ENCODE results near the gene KCNT1.

KCNT1 gene

GRCh38 chr9:135701067-135701958, 672 bp upstream of the KCNT1 start:
- H3K36me3 Mint-ChIP-seq (ENCODE audit: low read depth): no peaks in the 10 kb centered on the region
- H3K27ac Mint-ChIP-seq: no peak overlapping the region
- H3K27me3 Mint-ChIP-seq: no peaks in the 10 kb centered on the region
- H3K4me3 Mint-ChIP-seq: no peak overlapping the region
- H3K9me3 Mint-ChIP-seq: no peaks in the 10 kb centered on the region
- no peaks in the 10 kb centered on the region for H3K4me1 Mint-ChIP-seq (ENCODE audit: low read depth)

- Mint-ChIP-seq H3K4me1 (ENCODE audit: low read depth) (no peaks in the 10 kb centered on the region), H3K36me3 (ENCODE audit: low read depth) (no peaks in the 10 kb centered on the region), H3K4me3 (no peak overlapping the region), H3K27me3 (no peaks in the 10 kb centered on the region), H3K9me3 (no peaks in the 10 kb centered on the region), H3K27ac (no peak overlapping the region)
Observed at GRCh38 chr9:135703726-135704125, 1.7 kb downstream of the KCNT1 start.

GRCh38 chr9:135704483-135704882, 2.5 kb downstream of the KCNT1 start:
- no peaks in the 10 kb centered on the region for H3K36me3 Mint-ChIP-seq (ENCODE audit: low read depth)
- H3K4me3 Mint-ChIP-seq: no peak overlapping the region
- H3K27me3 Mint-ChIP-seq: no peaks in the 10 kb centered on the region
- no peaks in the 10 kb centered on the region for H3K4me1 Mint-ChIP-seq (ENCODE audit: low read depth)
- H3K9me3 Mint-ChIP-seq: no peaks in the 10 kb centered on the region
- no peak overlapping the region for H3K27ac Mint-ChIP-seq

GRCh38 chr9:135705376-135705775, 3.4 kb downstream of the KCNT1 start:
- no peaks in the 10 kb centered on the region for H3K4me1 Mint-ChIP-seq (ENCODE audit: low read depth)
- H3K36me3 Mint-ChIP-seq (ENCODE audit: low read depth): no peaks in the 10 kb centered on the region
- H3K9me3 Mint-ChIP-seq: no peaks in the 10 kb centered on the region
- H3K4me3 Mint-ChIP-seq: no peak overlapping the region
- H3K27me3 Mint-ChIP-seq: no peaks in the 10 kb centered on the region
- no peak overlapping the region for H3K27ac Mint-ChIP-seq

- H3K27me3 Mint-ChIP-seq: no peaks in the 10 kb centered on the region
- H3K36me3 Mint-ChIP-seq (ENCODE audit: low read depth): no peaks in the 10 kb centered on the region
- no peaks in the 10 kb centered on the region for H3K4me1 Mint-ChIP-seq (ENCODE audit: low read depth)
Observed at GRCh38 chr9:135706288-135706687, 4.3 kb downstream of the KCNT1 start.

GRCh38 chr9:135707252-135708138, 5.5 kb downstream of the KCNT1 start:
- no peak overlapping the region for H3K27ac Mint-ChIP-seq

More at GRCh38 chr9:135706288-135706687, 4.3 kb downstream of the KCNT1 start:
- Mint-ChIP-seq H3K9me3 (no peaks in the 10 kb centered on the region), H3K27ac (no peak overlapping the region), H3K4me3 (no peak overlapping the region)

GRCh38 chr9:135708164-135708563, 6.2 kb downstream of the KCNT1 start:
- Mint-ChIP-seq H3K27ac (no peak overlapping the region), H3K36me3 (ENCODE audit: low read depth) (no peaks in the 10 kb centered on the region), H3K9me3 (no peaks in the 10 kb centered on the region), H3K27me3 (peaks cover 8% of the 10 kb centered on the region), H3K4me3 (no peak overlapping the region), H3K4me1 (ENCODE audit: low read depth) (no peaks in the 10 kb centered on the region)

More at GRCh38 chr9:135707252-135708138, 5.5 kb downstream of the KCNT1 start:
- Mint-ChIP-seq H3K27me3 (peaks cover 6% of the 10 kb centered on the region), H3K4me1 (ENCODE audit: low read depth) (no peaks in the 10 kb centered on the region), H3K9me3 (no peaks in the 10 kb centered on the region), H3K4me3 (no peak overlapping the region), H3K36me3 (ENCODE audit: low read depth) (no peaks in the 10 kb centered on the region)

- Mint-ChIP-seq H3K9me3 (no peaks in the 10 kb centered on the region), H3K4me1 (ENCODE audit: low read depth) (peaks cover 4% of the 10 kb centered on the region), H3K4me3 (no peak overlapping the region), H3K36me3 (ENCODE audit: low read depth) (no peaks in the 10 kb centered on the region), H3K27me3 (peaks cover 24% of the 10 kb centered on the region), H3K27ac (no peak overlapping the region)
Observed at GRCh38 chr9:135711391-135711790, 9.4 kb downstream of the KCNT1 start.

GRCh38 chr9:135711881-135712280, 9.9 kb downstream of the KCNT1 start:
- Mint-ChIP-seq H3K4me3 (no peak overlapping the region), H3K36me3 (ENCODE audit: low read depth) (no peaks in the 10 kb centered on the region), H3K27me3 (peaks cover 29% of the 10 kb centered on the region), H3K9me3 (no peaks in the 10 kb centered on the region), H3K4me1 (ENCODE audit: low read depth) (peaks cover 4% of the 10 kb centered on the region), H3K27ac (no peak overlapping the region)

GRCh38 chr9:135712613-135713295, 10.8 kb downstream of the KCNT1 start:
- Mint-ChIP-seq H3K27me3 (peaks cover 32% of the 10 kb centered on the region), H3K4me1 (ENCODE audit: low read depth) (peaks cover 4% of the 10 kb centered on the region), H3K9me3 (no peaks in the 10 kb centered on the region), H3K36me3 (ENCODE audit: low read depth) (no peaks in the 10 kb centered on the region), H3K4me3 (no peak overlapping the region), H3K27ac (no peak overlapping the region)

GRCh38 chr9:135714242-135715055, 12.5 kb downstream of the KCNT1 start:
- Mint-ChIP-seq H3K27me3 (peaks cover 32% of the 10 kb centered on the region), H3K36me3 (ENCODE audit: low read depth) (no peaks in the 10 kb centered on the region), H3K4me3 (no peak overlapping the region), H3K4me1 (ENCODE audit: low read depth) (peaks cover 4% of the 10 kb centered on the region), H3K9me3 (no peaks in the 10 kb centered on the region), H3K27ac (no peak overlapping the region)

- peaks cover 32% of the 10 kb centered on the region for H3K27me3 Mint-ChIP-seq
- H3K9me3 Mint-ChIP-seq: no peaks in the 10 kb centered on the region
- no peak overlapping the region for H3K27ac Mint-ChIP-seq
- no peaks in the 10 kb centered on the region for H3K36me3 Mint-ChIP-seq (ENCODE audit: low read depth)
- H3K4me1 Mint-ChIP-seq (ENCODE audit: low read depth): peaks cover 4% of the 10 kb centered on the region
- H3K4me3 Mint-ChIP-seq: no peak overlapping the region
Observed at GRCh38 chr9:135715056-135715595, 13.1 kb downstream of the KCNT1 start.

- H3K4me1 Mint-ChIP-seq (ENCODE audit: low read depth): peaks cover 4% of the 10 kb centered on the region
- no peaks in the 10 kb centered on the region for H3K9me3 Mint-ChIP-seq
- H3K36me3 Mint-ChIP-seq (ENCODE audit: low read depth): no peaks in the 10 kb centered on the region
- H3K27ac Mint-ChIP-seq: no peak overlapping the region
- H3K4me3 Mint-ChIP-seq: no peak overlapping the region
- H3K27me3 Mint-ChIP-seq: peaks cover 32% of the 10 kb centered on the region
Observed at GRCh38 chr9:135716045-135716444, 14.1 kb downstream of the KCNT1 start.

- H3K36me3 Mint-ChIP-seq (ENCODE audit: low read depth): no peaks in the 10 kb centered on the region
- H3K27me3 Mint-ChIP-seq: peaks cover 28% of the 10 kb centered on the region
- H3K4me3 Mint-ChIP-seq: no peak overlapping the region
- no peaks in the 10 kb centered on the region for H3K9me3 Mint-ChIP-seq
- H3K4me1 Mint-ChIP-seq (ENCODE audit: low read depth): peaks cover 4% of the 10 kb centered on the region
- H3K27ac Mint-ChIP-seq: no peak overlapping the region
Observed at GRCh38 chr9:135717410-135717809, 15.4 kb downstream of the KCNT1 start.

Data from stimulated activated naive CD8-positive, alpha-beta T cell treated with anti-CD3 and anti-CD28 coated beads, Interleukin-15, Interleukin-2, amounts not matched to agents 100 ng/mL and 50 ng/mL, for 24 hours (primary cell).